ENCODE measurements around the gene ODAD4.
"Not testable (repeated sequence)": the region's sequence is repeated elsewhere in the genome, so short reads cannot be mapped to it uniquely, and the experiment has no call there.

Gene ODAD4

GRCh38 chr17:42002175-42002791, 71.9 kb downstream of the ODAD4 start:
- no peak for DNase-seq (ENCODE audit: low spot score)
- TF ChIP-seq CTCF (IDR thresholded peaks at IDR 0.05): no peak
- H3K4me3 ChIP-seq: no peak overlapping the region
- no peak overlapping the region for H3K27ac ChIP-seq

- Histone ChIP-seq H3K4me3 (no peak overlapping the region), H3K27ac (no peak overlapping the region)
- TF ChIP-seq CTCF (IDR thresholded peaks at IDR 0.05): no peak
- DNase-seq (ENCODE audit: low spot score): no peak
Measured at GRCh38 chr17:42002792-42003301, 72.4 kb downstream of the ODAD4 start.

- no peak overlapping the region for H3K27ac ChIP-seq
- no peak for DNase-seq (ENCODE audit: low spot score)
- no peak for TF ChIP-seq CTCF (IDR thresholded peaks at IDR 0.05)
- no peak overlapping the region for H3K4me3 ChIP-seq
Measured at GRCh38 chr17:42005166-42005565, 74.7 kb downstream of the ODAD4 start.

- no peak overlapping the region for H3K27ac ChIP-seq
- no peak for TF ChIP-seq CTCF (IDR thresholded peaks at IDR 0.05)
- H3K4me3 ChIP-seq: no peak overlapping the region
- DNase-seq (ENCODE audit: low spot score): no peak
Measured at GRCh38 chr17:42009170-42009569, 78.8 kb downstream of the ODAD4 start.

GRCh38 chr17:42010266-42010680, 79.9 kb downstream of the ODAD4 start:
- not testable (repeated sequence) for H3K4me3 ChIP-seq; DNase-seq (ENCODE audit: low spot score)
- peak overlapping the region in 1 of 2 donors; percentile 51 for H3K27ac ChIP-seq

- Histone ChIP-seq H3K27ac (peak overlapping the region in 1 of 2 donors; percentile 51), H3K4me3 (no peak overlapping the region)
- no peak for TF ChIP-seq CTCF (IDR thresholded peaks at IDR 0.05)
- DNase-seq (ENCODE audit: low spot score): no peak
Measured at GRCh38 chr17:42010898-42011516, 80.6 kb downstream of the ODAD4 start.

- not testable (repeated sequence) for DNase-seq (ENCODE audit: low spot score); H3K27ac ChIP-seq
Measured at GRCh38 chr17:42012363-42012762, 81.9 kb downstream of the ODAD4 start.

GRCh38 chr17:42013740-42014139, 83.3 kb downstream of the ODAD4 start:
- DNase-seq (ENCODE audit: low spot score); H3K27ac ChIP-seq; H3K4me3 ChIP-seq: not testable (repeated sequence)

More at GRCh38 chr17:42012363-42012762, 81.9 kb downstream of the ODAD4 start:
- not testable (repeated sequence) for H3K4me3 ChIP-seq
